Activated naive CD8-positive, alpha-beta T cell treated with anti-CD3 and anti-CD28 coated beads, Interleukin-2, amount 50 U/mL, for 24 hours (primary cell): ENCODE data around the gene RPL34.

Experiments used
- ATAC-seq: fragments of 150-1000 bp; cut with Tn5 transposase; one replicate; pipeline ENCODE4 v1.10.0; 2021
- DNase-seq: peaks from one replicate; pipeline ENCODE4 v3.0.0; 2021
- H3K27ac Mint-ChIP-seq: one replicate; pipeline ENCODE4 v1.8.0; 2021; ENCODE audit warnings: mild to moderate bottlenecking, mixed read lengths
- H3K27me3 Mint-ChIP-seq: one replicate; pipeline ENCODE4 v1.8.0; 2021; ENCODE audit warnings: mixed read lengths
- H3K36me3 Mint-ChIP-seq: one replicate; pipeline ENCODE4 v1.8.0; 2021; ENCODE audit warnings: low read depth, mixed read lengths
- H3K4me1 Mint-ChIP-seq: one replicate; pipeline ENCODE4 v1.8.0; 2021; ENCODE audit warnings: mixed read lengths
- H3K4me3 Mint-ChIP-seq: one replicate; pipeline ENCODE4 v1.8.0; 2021; ENCODE audit warnings: mild to moderate bottlenecking, moderate library complexity, mixed read lengths
- H3K9me3 Mint-ChIP-seq: one replicate; pipeline ENCODE4 v1.8.0; 2021; ENCODE audit warnings: mixed read lengths

Gene RPL34

GRCh38 chr4:108649863-108650211 lies 29.5 kb downstream of the RPL34 start:
- DNase-seq (no peak), ATAC-seq (peak; percentile 5)
- Mint-ChIP-seq H3K27me3 (no peaks in the 10 kb centered on the region), H3K36me3 (peaks cover 25% of the 10 kb centered on the region), H3K27ac (peak overlapping the region; percentile 97), H3K4me1 (peaks cover 43% of the 10 kb centered on the region), H3K4me3 (peak overlapping the region; percentile 99), H3K9me3 (no peaks in the 10 kb centered on the region)

- peak; percentile 91 for ATAC-seq
- Mint-ChIP-seq H3K4me1 (peaks cover 43% of the 10 kb centered on the region), H3K9me3 (no peaks in the 10 kb centered on the region), H3K36me3 (peaks cover 26% of the 10 kb centered on the region), H3K4me3 (peak within 1 kb of the TSS; percentile 99), H3K27me3 (no peaks in the 10 kb centered on the region), H3K27ac (peak within 1 kb of the TSS; percentile 97)
- peak; percentile 95 for DNase-seq
Observed at GRCh38 chr4:108650212-108651013, 30.0 kb downstream of the RPL34 start, which contains the start of gene OSTC. TSS of gene OSTC (plus strand) at chr4:108650599. CDS start at chr4:108650656, 57 bp downstream.

GRCh38 chr4:108651014-108651791 lies 30.8 kb downstream of the RPL34 start:
- peak overlapping the region; percentile 99 for H3K4me3 Mint-ChIP-seq
- ATAC-seq: no peak
- peak overlapping the region; percentile 97 for H3K27ac Mint-ChIP-seq
- H3K36me3 Mint-ChIP-seq: peaks cover 28% of the 10 kb centered on the region
- no peaks in the 10 kb centered on the region for H3K9me3 Mint-ChIP-seq
- DNase-seq: no peak
- H3K4me1 Mint-ChIP-seq: peaks cover 43% of the 10 kb centered on the region
- H3K27me3 Mint-ChIP-seq: no peaks in the 10 kb centered on the region

- H3K4me1 Mint-ChIP-seq: no peaks in the 10 kb centered on the region
- no peaks in the 10 kb centered on the region for H3K27me3 Mint-ChIP-seq
- ATAC-seq (no peak), DNase-seq (no peak)
- H3K4me3 Mint-ChIP-seq: no peak overlapping the region
- no peaks in the 10 kb centered on the region for H3K9me3 Mint-ChIP-seq
- no peak overlapping the region for H3K27ac Mint-ChIP-seq
- H3K36me3 Mint-ChIP-seq: peaks cover 46% of the 10 kb centered on the region
Observed at GRCh38 chr4:108662629-108663028, 42.3 kb downstream of the RPL34 start.

- Mint-ChIP-seq H3K4me1 (peaks cover 4% of the 10 kb centered on the region), H3K4me3 (no peak overlapping the region), H3K27me3 (no peaks in the 10 kb centered on the region), H3K9me3 (no peaks in the 10 kb centered on the region), H3K36me3 (peaks cover 20% of the 10 kb centered on the region), H3K27ac (no peak overlapping the region)
- ATAC-seq (no peak), DNase-seq (no peak)
Observed at GRCh38 chr4:108674356-108674977, 54.1 kb downstream of the RPL34 start.
